Trophoblast cell (in vitro differentiated cells and primary cell): ENCODE data around the gene ATG3.
"Not testable (repeated sequence)": the region's sequence is repeated elsewhere in the genome, so short reads cannot be mapped to it uniquely, and the experiment has no call there.

ENCODE experiments used
- DNase-seq, 2 donors: peaks; one replicate each; pipeline ENCODE4 v3.0.0-alpha.2; 2016
- H2AFZ ChIP-seq: 2 replicates; pipeline ENCODE4 v1.6.1; 2013; ENCODE audit warnings: low read length, moderate library complexity, mild to moderate bottlenecking; ENCODE audit not compliant: insufficient read depth, poor library complexity
- H2AK5ac ChIP-seq: 2 replicates; pipeline ENCODE4 v1.6.1; 2013; ENCODE audit warnings: mild to moderate bottlenecking, low read length
- H2BK120ac ChIP-seq: 2 replicates; pipeline ENCODE4 v1.6.1; 2013; ENCODE audit warnings: low read length, mild to moderate bottlenecking, moderate library complexity; ENCODE audit not compliant: insufficient read depth, poor library complexity
- H2BK12ac ChIP-seq: 2 replicates; pipeline ENCODE4 v1.6.1; 2013; ENCODE audit warnings: mild to moderate bottlenecking, low read length, moderate library complexity
- H2BK5ac ChIP-seq: 2 replicates; pipeline ENCODE4 v1.6.1; 2013; ENCODE audit warnings: low read length, low read depth, moderate library complexity, mild to moderate bottlenecking; ENCODE audit not compliant: poor library complexity
- H3K14ac ChIP-seq: 2 replicates; pipeline ENCODE4 v1.6.1; 2013; ENCODE audit warnings: mild to moderate bottlenecking, low read length
- H3K18ac ChIP-seq: 2 replicates; pipeline ENCODE4 v1.6.1; 2013; ENCODE audit warnings: mild to moderate bottlenecking, low read length
- H3K23ac ChIP-seq: 2 replicates; pipeline ENCODE4 v1.6.1; 2013; ENCODE audit warnings: low read length
- H3K27ac ChIP-seq: 2 replicates; pipeline ENCODE4 v1.5.1; 2013; ENCODE audit warnings: low read depth, mild to moderate bottlenecking, inconsistent platforms, low read length, moderate library complexity
- H3K27me3 ChIP-seq: 2 replicates; pipeline ENCODE4 v1.6.1; 2013; ENCODE audit warnings: inconsistent platforms, mild to moderate bottlenecking, low read length, moderate library complexity; ENCODE audit not compliant: insufficient read depth
- H3K36me3 ChIP-seq, 2 experiments: 1 replicate in 1 of 2; 2 replicates in 1 of 2; pipeline ENCODE4 v1.6.1; 2013; ENCODE audit warnings: low read length in 2 of 2, mild to moderate bottlenecking in 2 of 2, moderate library complexity in 1 of 2; ENCODE audit not compliant: insufficient read depth in 2 of 2, control insufficient read depth in 1 of 2
- H3K4ac ChIP-seq: 2 replicates; pipeline ENCODE4 v1.6.1; 2013; ENCODE audit warnings: low read depth, mild to moderate bottlenecking, low read length, moderate library complexity
- H3K4me1 ChIP-seq, 2 experiments: 1 replicate in 1 of 2; 2 replicates in 1 of 2; pipeline ENCODE4 v1.6.1; 2013; ENCODE audit warnings: low read length in 2 of 2, mild to moderate bottlenecking in 2 of 2, moderate library complexity in 1 of 2; ENCODE audit not compliant: insufficient read depth in 2 of 2, control insufficient read depth in 1 of 2
- H3K4me2 ChIP-seq: 2 replicates; pipeline ENCODE4 v1.6.1; 2013; ENCODE audit warnings: inconsistent platforms, mild to moderate bottlenecking, low read length, moderate library complexity
- H3K4me3 ChIP-seq: 2 replicates; pipeline ENCODE4 v1.5.1; 2013; ENCODE audit warnings: mild to moderate bottlenecking, low read depth, low read length, inconsistent platforms
- H3K79me1 ChIP-seq: one replicate; pipeline ENCODE4 v1.6.1; 2013; ENCODE audit warnings: low read length
- H3K79me2 ChIP-seq: 2 replicates; pipeline ENCODE4 v1.6.1; 2013; ENCODE audit warnings: low read length, mild to moderate bottlenecking; ENCODE audit not compliant: control insufficient read depth, insufficient read depth, poor library complexity
- H3K9ac ChIP-seq: 2 replicates; pipeline ENCODE4 v1.6.1; 2013; ENCODE audit warnings: mild to moderate bottlenecking, low read length
- H3K9me3 ChIP-seq: 2 replicates; pipeline ENCODE4 v1.6.1; 2013; ENCODE audit warnings: low read depth, mild to moderate bottlenecking, control low read depth, inconsistent platforms, low read length; ENCODE audit not compliant: insufficient read depth
- H4K12ac ChIP-seq: 2 replicates; pipeline ENCODE4 v1.6.1; 2013; ENCODE audit warnings: low read depth, mild to moderate bottlenecking, low read length, moderate library complexity
- H4K8ac ChIP-seq: 2 replicates; pipeline ENCODE4 v1.6.1; 2013; ENCODE audit warnings: low read depth, mild to moderate bottlenecking, low read length, moderate library complexity
- H4K91ac ChIP-seq: one replicate; pipeline ENCODE4 v1.6.1; 2013; ENCODE audit warnings: low read depth, mild to moderate bottlenecking, low read length, moderate library complexity
- WGBS: extraction: QIAGEN DNeasy Blood & Tissue Kit; methylation state at CpG from one replicate; pipeline ENCODE4 v1.1.7; 2013; ENCODE audit warnings: missing lambda C conversion rate; ENCODE audit not compliant: insufficient read length, insufficient coverage; ENCODE audit errors: extremely low coverage; 5-methylcytosine and 5-hydroxymethylcytosine counted together

Gene ATG3

DNA sequence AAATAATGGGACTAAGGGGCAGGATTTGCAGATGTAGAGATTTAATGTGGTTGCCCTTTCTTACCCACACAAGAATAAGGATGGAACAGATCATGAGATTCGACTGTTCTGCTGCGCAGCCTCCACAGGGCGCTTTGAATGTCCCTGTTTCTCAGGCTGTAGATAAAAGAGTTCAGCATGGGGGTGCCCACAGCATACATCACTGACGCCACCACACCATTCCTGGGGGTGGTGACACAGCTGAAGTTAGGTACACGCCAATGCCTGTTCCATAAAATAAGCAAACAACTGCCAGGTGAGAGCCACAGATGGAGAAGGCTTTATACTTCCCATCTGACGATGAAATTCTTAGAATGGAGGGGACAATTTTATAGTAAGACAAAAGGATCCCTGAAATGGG is 37.6 kb downstream of the ATG3 start:
- H4K91ac ChIP-seq, H3K14ac ChIP-seq, H3K4me2 ChIP-seq, H3K9ac ChIP-seq, H3K23ac ChIP-seq, H3K36me3 ChIP-seq, H4K12ac ChIP-seq, H3K4me1 ChIP-seq, H3K79me2 ChIP-seq, H4K8ac ChIP-seq, H3K27ac ChIP-seq, H2BK5ac ChIP-seq, H3K18ac ChIP-seq, H3K27me3 ChIP-seq, H2AK5ac ChIP-seq, H3K79me1 ChIP-seq, H3K4ac ChIP-seq, H2AFZ ChIP-seq, H3K4me3 ChIP-seq, H2BK120ac ChIP-seq, H3K9me3 ChIP-seq, H2BK12ac ChIP-seq: not testable (repeated sequence)
- peak; percentile 64 to 78 for DNase-seq
- no CpG with 5 or more reads among the region's 6 CpGs for WGBS

DNA sequence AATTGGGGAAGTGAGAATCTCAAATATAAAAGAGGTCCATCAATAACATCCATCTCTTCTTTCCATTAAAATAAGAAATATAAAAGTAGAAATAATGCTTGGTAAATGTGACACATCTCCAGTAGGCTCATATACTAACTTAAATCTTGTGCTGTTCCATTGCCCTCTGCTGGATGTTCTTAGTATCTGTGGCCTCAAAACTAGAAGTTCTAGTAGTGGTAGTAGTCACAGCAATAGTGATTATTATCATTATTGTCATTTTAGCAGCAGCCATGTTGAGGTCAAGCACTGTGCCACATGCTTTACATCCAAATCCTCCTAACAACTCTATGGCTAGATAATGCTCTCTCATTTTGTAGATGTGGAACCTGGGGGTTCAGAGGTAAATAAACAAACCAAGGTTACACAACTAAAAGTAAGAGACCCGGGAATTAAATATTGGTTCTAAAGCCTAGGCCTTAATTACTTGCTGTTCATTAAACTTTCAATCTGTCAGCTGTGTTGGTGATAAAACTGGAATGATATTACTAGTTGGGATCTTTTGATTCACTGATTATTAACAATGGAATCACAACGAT is 42.2 kb downstream of the ATG3 start:
- DNase-seq, result peak; percentile 61 to 84
- H3K9ac ChIP-seq, result no peak overlapping the region
- H2BK12ac ChIP-seq, result no peak overlapping the region
- H2BK120ac ChIP-seq, result no peak overlapping the region
- no peak overlapping the region for H2BK5ac ChIP-seq
- no peaks in the 10 kb centered on the region for H3K4me1 ChIP-seq
- no peak overlapping the region for H2AFZ ChIP-seq
- H3K79me1 ChIP-seq, result no peaks in the 10 kb centered on the region
- no peak overlapping the region for H3K4me2 ChIP-seq
- no peak overlapping the region for H3K23ac ChIP-seq
- H3K4ac ChIP-seq, result no peak overlapping the region
- WGBS, result no CpG with 5 or more reads among the region's 2 CpGs
- H3K79me2 ChIP-seq, result no peaks in the 10 kb centered on the region
- no peaks in the 10 kb centered on the region for H3K36me3 ChIP-seq
- H4K12ac ChIP-seq, result no peak overlapping the region
- no peak overlapping the region for H3K14ac ChIP-seq
- H2AK5ac ChIP-seq, result no peak overlapping the region
- H3K4me3 ChIP-seq, result no peak overlapping the region
- H4K8ac ChIP-seq, result no peak overlapping the region
- no peaks in the 10 kb centered on the region for H3K9me3 ChIP-seq
- no peak overlapping the region for H4K91ac ChIP-seq
- no peak overlapping the region for H3K18ac ChIP-seq
- H3K27ac ChIP-seq, result no peak overlapping the region
- H3K27me3 ChIP-seq, result no peaks in the 10 kb centered on the region

DNA sequence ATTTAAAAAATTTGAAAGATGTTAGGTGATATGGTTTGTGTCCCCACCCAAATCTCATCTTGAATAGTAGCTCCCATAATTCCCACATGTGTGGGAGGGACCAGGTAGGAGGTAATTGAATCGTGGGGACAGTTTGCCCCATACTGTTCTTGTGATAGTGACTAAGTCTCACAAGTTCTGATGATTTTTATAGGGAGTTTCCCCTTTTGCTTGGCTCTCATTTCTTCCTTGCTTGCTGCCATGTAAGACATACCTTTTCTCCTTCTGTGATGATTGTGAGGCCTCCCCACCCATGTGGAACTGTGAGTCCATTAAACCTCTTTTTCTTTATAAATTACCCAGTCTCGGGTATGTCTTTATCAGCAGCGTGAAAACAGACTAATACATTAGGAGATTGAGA is 42.8 kb downstream of the ATG3 start:
- H3K27ac ChIP-seq, H3K27me3 ChIP-seq, H3K9ac ChIP-seq, H4K91ac ChIP-seq, H2BK5ac ChIP-seq, H3K23ac ChIP-seq, H3K9me3 ChIP-seq, H4K12ac ChIP-seq, H2BK120ac ChIP-seq, H3K18ac ChIP-seq, H3K14ac ChIP-seq, H3K36me3 ChIP-seq, H2BK12ac ChIP-seq, H3K4me1 ChIP-seq, H2AK5ac ChIP-seq, H3K79me1 ChIP-seq, H2AFZ ChIP-seq, DNase-seq, H3K4ac ChIP-seq, H4K8ac ChIP-seq, H3K79me2 ChIP-seq, H3K4me3 ChIP-seq, H3K4me2 ChIP-seq: not testable (repeated sequence)
- WGBS, result no CpG with 5 or more reads among the region's 3 CpGs

DNA sequence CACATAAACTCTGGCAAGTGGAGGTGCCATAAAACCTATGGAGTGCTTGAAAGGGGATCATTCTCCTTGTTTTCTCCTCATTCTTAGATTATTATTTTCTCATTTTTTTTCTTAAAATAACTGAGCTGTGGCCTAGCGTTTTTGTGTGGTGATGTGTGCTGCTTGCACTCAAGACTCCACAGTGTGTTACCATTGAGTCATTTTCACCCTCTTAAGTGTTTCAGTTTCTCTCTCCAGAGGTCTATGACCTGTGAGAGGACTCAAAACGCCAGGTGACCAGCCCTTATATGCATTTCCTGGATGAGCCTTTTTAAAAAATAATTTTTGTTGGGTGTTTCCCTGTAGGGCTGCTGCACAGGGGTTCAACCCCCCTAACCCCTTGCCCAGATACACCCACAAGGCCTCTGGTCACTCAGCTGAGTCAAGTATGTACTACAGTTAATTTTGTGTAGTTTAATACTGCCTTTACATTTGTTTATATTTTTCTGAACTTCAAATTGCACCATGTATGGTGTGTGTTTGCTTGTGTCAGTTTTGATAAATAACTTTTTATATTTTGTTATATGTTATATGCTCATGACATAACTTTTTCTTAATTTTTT is 47.1 kb downstream of the ATG3 start:
- no peak overlapping the region for H2BK120ac ChIP-seq
- no peak overlapping the region for H3K4me3 ChIP-seq
- peaks cover 2% of the 10 kb centered on the region for H3K9me3 ChIP-seq
- no peak overlapping the region for H2BK5ac ChIP-seq
- H3K18ac ChIP-seq, result no peak overlapping the region
- no peak overlapping the region for H2AFZ ChIP-seq
- no peak overlapping the region for H4K91ac ChIP-seq
- H3K79me2 ChIP-seq, result no peaks in the 10 kb centered on the region
- H3K14ac ChIP-seq, result no peak overlapping the region
- no peak overlapping the region for H4K12ac ChIP-seq
- H2AK5ac ChIP-seq, result no peak overlapping the region
- H2BK12ac ChIP-seq, result no peak overlapping the region
- H3K4me1 ChIP-seq, result no peaks in the 10 kb centered on the region
- H4K8ac ChIP-seq, result no peak overlapping the region
- WGBS, result no CpG with 5 or more reads among the region's 2 CpGs
- no peaks in the 10 kb centered on the region for H3K36me3 ChIP-seq
- H3K27me3 ChIP-seq, result no peaks in the 10 kb centered on the region
- no peak overlapping the region for H3K4me2 ChIP-seq
- no peak for DNase-seq
- H3K79me1 ChIP-seq, result no peaks in the 10 kb centered on the region
- no peak overlapping the region for H3K27ac ChIP-seq
- no peak overlapping the region for H3K23ac ChIP-seq
- H3K9ac ChIP-seq, result no peak overlapping the region
- no peak overlapping the region for H3K4ac ChIP-seq
